NB4 (cell line): ENCODE data around the gene IFNE.

Experiments
- POLR2A ChIP-seq: IDR thresholded peaks from 2 replicates; pipeline ENCODE4 v1.6.1; 2011; ENCODE audit warnings: mild to moderate bottlenecking; ENCODE audit not compliant: insufficient read length; ENCODE audit errors: extremely low read depth
- TF ChIP-seq, protein P1 (sequence below): IDR thresholded peaks from one replicate; pipeline ENCODE4 v1.5.1; 2012; ENCODE audit warnings: low read depth, low read length

DNA sequence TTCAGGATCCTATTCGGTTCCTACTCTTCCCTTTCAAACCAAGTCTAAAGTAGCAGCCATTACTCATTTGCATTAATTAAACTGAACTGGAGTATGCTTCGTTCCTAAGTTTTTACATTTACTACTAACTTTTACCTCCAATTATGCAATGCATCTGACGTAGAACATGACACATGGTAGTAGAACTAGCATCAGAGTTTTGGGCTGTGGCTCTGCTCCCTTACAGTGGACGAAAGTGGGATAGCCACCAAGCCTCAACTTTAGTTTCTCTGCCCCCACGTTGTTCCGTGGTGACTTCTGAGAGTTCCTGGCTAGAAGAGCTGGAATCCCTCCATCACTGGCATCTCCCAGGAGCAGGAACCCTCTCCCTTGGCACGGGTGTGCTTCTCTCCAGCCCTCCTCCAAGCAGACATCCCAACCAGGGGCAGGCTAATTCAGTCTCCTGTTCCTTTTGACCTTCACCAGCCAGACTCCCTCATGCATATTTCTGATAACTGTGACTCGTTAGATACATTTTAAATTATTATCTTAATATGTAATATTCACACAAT lies 2.9 kb downstream of the IFNE start:
- TF ChIP-seq, protein P1, sequence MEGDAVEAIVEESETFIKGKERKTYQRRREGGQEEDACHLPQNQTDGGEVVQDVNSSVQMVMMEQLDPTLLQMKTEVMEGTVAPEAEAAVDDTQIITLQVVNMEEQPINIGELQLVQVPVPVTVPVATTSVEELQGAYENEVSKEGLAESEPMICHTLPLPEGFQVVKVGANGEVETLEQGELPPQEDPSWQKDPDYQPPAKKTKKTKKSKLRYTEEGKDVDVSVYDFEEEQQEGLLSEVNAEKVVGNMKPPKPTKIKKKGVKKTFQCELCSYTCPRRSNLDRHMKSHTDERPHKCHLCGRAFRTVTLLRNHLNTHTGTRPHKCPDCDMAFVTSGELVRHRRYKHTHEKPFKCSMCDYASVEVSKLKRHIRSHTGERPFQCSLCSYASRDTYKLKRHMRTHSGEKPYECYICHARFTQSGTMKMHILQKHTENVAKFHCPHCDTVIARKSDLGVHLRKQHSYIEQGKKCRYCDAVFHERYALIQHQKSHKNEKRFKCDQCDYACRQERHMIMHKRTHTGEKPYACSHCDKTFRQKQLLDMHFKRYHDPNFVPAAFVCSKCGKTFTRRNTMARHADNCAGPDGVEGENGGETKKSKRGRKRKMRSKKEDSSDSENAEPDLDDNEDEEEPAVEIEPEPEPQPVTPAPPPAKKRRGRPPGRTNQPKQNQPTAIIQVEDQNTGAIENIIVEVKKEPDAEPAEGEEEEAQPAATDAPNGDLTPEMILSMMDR, result no peak
- TF ChIP-seq POLR2A, result no peak
